Activated T-cell treated with anti-CD3 and anti-CD28 coated beads, Interleukin-2, amount 50 U/mL, for 48 hours (primary cell): ENCODE data around the gene SLF2.
A peak's percentile ranks its signal among the peaks of the same experiment; 100 is the strongest.

Source experiments
- DNase-seq, 2 experiments: peaks; one replicate each; pipeline ENCODE4 v3.0.0-alpha.2; 2020

SLF2 gene, protein sequence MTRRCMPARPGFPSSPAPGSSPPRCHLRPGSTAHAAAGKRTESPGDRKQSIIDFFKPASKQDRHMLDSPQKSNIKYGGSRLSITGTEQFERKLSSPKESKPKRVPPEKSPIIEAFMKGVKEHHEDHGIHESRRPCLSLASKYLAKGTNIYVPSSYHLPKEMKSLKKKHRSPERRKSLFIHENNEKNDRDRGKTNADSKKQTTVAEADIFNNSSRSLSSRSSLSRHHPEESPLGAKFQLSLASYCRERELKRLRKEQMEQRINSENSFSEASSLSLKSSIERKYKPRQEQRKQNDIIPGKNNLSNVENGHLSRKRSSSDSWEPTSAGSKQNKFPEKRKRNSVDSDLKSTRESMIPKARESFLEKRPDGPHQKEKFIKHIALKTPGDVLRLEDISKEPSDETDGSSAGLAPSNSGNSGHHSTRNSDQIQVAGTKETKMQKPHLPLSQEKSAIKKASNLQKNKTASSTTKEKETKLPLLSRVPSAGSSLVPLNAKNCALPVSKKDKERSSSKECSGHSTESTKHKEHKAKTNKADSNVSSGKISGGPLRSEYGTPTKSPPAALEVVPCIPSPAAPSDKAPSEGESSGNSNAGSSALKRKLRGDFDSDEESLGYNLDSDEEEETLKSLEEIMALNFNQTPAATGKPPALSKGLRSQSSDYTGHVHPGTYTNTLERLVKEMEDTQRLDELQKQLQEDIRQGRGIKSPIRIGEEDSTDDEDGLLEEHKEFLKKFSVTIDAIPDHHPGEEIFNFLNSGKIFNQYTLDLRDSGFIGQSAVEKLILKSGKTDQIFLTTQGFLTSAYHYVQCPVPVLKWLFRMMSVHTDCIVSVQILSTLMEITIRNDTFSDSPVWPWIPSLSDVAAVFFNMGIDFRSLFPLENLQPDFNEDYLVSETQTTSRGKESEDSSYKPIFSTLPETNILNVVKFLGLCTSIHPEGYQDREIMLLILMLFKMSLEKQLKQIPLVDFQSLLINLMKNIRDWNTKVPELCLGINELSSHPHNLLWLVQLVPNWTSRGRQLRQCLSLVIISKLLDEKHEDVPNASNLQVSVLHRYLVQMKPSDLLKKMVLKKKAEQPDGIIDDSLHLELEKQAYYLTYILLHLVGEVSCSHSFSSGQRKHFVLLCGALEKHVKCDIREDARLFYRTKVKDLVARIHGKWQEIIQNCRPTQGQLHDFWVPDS

DNA sequence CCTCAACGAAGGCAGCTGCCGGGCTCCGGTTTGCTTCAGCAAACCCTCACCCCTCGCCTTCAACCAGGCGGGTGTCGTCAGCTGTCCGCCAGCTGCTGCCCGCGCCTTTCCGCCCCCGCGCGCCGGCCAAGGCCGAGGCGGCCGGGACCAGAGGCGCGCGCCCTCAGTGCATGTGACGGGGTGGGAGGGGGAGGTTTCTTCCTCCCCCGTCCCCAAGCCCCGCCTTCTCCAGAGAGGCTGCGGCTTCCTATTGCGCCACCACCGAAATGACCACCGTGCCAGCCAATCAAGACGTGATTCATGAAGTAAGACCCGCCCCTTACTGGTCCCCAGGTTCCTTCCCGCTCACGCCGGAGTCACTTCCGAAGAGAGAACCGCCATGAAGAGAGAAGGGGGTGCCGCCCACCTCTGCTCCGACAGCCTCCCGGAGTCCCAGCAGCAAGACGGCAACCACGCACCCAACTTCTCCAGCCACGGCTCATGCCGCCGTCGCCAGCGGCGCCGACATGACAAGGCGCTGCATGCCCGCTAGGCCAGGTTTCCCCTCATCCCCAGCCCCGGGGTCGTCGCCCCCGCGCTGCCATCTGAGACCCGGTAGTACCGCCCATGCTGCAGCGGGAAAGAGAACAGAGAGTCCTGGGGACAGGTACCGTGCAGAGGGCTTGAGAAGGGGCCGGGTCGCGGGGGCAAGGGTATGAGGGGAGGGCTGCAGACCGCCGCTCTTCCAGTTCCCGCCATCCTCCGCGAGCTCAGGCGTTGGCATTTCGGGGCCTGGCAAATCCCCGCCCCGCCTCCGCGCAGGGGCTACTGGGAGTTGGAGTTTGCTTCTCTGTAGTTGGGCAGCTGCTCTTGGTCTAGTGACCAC lies at the start of gene SLF2:
Gene SLF2, plus strand, starts transcription at position 359 of the 865 bp plus-strand sequence. Its CDS starts 148 bp downstream, at position 507.
- DNase-seq, result peak; percentile 93 to 94

DNA sequence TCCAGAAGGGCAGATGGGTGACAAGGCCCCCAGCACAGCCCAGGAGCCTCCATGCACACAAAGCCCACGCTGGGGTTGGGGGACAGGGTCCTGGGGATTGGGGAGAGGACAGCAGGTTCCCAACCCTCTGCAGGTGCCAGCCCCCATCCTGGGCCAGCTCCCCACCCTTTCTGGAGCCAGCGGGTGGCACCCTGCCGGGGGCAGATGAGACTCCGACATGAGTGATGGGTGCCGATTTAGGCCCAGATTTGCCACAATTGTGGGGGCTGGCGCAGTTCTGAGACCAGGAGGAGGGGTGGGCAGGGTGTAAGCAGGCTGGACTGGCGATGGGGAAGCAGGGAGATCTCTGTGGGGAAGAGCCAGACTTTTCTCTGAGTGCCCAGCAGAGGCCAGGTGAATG lies 49.3 kb upstream of the SLF2 start:
- no peak for DNase-seq

DNA sequence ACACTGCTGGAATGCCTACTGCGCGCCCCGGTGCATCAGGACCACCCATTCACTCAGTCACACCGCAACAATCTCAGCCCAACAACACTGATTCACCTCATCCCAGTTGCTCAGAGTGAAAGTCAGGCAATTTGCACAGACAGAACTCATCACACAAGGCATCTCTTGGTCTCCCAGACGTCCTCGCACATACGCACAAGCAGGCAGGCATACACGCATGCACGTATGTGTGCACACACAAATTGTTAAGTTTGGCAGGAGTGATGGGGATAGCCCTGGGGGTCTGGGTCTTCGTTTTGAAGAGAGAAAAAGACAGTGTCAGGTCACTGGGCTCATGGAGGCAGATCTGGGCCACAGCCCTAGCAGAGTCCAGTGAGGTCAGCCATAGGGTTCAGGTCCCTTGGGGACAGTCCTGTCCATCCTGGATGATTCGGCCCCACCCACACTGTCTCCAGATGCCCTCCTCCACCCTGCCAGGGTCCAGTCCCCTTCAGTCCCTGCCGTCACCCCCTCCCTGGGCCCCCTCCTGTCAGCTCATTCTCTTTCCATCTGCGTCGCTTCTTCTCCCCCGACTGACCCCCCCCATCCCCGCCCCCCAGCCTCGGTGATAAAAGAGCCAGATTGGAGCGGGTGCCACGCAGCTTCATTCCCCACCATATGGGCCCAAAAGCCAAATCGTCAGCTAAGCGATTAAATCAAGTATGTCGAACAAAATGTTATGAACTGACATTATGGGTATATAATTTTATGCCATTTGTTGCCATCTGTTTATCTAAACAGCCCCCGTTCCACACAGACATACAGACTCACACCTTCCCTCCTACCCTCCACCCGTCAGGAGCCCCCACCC lies 48.5 kb upstream of the SLF2 start:
- no peak for DNase-seq

DNA sequence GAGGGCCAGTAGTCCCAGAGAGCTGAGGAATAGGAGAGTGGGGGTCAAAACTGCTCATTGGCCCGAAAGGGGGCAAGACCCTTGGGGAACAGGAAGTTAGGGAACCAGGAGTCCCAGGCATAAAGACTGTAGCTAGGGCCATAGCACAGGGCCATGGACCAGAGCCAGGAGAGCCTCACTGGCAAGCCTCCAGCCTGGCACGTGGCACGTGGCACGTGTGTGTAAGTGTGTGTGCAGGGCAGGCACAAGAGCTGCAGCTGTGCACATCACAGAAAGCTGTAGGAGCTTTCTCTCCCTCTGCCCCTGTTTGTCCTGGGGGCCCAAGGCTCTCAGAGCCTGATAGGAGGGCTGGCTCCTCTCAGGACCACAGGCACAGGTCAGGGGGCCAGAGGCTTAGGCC lies 47.8 kb upstream of the SLF2 start:
- no peak for DNase-seq

DNA sequence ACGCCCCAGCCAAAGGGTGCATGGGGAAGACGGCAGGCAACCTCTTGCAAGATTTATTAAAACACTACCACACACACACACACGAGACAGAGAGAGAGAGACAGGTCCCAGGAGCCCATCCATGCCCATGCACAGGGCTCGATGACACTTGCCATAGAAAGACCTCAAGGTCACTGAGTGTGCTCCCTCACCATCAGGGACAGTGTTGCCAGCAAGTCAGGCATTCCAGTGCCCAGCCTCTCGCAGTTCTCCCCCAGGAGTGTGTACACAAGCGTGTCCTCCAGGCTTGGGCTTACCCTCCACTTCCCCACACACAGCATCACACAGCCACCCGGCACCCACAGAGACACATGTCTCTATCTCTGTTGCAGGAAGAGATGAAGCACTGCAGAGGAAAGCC lies 46.8 kb upstream of the SLF2 start:
- no peak for DNase-seq

DNA sequence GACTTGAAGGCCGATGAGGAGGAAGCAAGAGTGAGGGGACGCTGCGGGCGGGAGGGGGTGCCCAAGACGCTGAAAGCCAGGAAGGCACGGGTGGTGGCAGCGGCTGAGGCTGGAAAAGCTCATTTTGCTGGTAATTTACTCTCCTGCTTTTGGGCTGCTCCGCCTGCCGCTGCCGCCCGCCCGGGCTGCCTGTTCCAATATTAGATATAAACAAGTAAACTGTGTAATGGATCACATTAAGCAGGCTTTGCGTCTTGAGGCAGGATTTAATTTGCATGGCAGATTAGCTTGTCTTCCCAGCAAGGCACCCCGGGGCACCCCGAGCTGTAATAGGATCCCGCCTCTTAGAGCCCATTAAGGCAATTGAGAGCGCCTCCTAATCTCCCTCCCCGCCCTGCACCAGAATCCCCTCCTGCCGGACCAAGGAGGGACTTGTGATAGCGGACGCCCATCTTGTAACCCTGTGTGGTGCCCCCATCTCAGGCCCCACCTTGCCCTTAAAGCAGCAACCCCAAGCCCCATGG lies 46.1 kb upstream of the SLF2 start:
- DNase-seq, result no peak

DNA sequence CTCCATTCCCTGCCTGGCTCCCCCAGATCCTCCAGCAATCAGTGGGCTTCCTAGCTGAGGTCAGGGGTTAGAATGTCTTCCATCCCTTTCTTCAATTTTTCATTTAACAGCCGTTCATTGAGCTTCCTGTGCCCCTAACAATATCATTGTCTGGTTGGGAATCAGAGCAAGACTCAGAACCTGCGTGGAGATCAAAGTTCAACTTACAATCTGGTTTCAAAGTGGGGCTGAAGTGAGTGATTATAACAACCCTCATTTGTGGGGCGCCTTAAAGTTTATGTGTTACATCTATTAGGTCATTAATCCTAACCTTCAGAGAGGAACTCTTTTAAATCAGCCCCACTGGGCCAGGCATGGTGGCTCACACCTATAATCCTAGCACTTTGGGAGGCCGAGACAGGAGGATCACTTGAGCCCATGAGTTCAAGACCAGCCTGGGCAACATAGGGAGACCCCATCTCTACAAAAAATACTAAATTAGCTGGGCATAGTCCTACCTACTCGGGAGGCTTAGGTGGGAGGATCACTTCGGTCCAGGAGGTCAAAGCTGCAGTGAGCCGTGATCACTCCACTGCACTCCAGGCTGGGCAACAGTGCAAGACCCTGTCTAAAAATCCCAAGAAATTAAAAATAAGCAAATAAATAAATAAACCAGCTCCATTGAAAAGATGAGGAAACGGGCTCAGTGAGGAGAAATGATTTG lies 45.4 kb upstream of the SLF2 start:
- DNase-seq, result no peak

DNA sequence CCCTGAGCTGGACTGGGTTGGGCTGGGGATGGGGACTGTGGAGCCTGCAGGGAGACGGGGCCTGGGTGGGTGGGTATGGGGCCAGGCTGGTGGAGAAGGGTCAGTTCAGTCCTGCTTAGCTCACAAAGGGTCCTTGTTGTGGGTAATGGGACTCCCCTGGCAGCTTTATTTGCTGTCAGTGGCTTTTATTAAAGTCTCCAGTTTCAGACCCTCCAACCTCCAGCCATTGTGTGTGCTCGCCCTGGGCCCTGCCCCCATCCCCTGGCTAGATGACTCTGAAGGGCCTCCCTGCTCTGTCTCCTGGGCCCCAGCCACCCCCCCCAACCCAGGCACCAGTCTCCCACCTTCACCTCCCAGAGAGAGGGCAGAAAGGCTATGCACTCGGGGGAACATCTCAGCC lies 44.4 kb upstream of the SLF2 start:
- DNase-seq, result no peak

DNA sequence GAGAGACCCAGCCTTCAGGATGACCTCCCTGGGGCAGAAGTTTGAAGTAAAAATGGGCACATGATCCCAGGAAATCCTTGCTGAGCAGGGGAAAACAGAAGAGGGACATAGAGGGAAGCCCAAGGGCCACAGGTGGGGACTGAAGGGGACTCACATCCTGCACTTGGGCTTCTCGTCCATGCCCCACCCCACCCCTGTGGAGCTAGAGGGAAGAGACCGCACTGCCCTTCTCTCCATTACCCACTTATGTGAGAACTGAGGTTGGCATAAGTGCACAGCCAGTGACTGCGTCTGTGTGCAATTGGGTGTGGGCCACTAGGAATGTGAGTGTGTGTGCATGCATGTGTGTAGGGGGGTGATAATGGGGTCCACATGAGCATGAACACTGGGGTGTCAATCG lies 43.4 kb upstream of the SLF2 start:
- DNase-seq, result no peak

DNA sequence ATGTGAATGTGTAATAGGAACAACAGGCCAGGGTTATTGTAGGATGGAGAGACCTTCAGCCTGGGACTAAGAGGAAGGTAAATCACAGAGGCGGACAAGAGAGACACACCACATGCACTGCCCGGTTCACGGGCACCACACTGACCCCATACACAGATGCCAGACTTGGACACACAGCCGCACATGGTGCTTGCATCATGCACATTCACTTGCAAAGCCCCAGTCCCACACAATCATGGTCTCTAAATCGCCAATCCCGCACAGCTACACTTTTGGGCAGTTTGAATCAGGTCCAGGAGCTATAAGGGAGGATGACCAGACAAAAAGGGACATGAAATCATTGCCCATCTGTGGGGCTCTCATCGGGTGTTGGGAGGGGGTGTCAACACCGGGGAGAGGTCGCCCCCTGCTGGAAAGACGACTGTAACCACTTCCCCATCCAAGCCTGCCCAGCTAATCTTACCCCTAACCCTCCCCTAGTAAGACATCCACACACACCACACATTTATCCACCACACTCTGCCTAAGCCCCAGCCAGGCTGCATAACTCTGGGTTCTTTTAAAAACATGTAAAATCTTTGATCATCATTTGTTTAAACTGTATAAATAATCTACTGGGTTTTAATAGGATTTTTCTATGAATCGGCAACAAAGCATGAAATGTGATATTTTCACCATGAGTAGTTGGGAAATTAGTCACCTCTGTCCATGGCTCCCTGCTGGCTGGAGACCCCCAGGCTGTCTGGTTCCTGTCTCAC lies 40.5 kb upstream of the SLF2 start:
- DNase-seq, result peak; percentile 83 to 84

DNA sequence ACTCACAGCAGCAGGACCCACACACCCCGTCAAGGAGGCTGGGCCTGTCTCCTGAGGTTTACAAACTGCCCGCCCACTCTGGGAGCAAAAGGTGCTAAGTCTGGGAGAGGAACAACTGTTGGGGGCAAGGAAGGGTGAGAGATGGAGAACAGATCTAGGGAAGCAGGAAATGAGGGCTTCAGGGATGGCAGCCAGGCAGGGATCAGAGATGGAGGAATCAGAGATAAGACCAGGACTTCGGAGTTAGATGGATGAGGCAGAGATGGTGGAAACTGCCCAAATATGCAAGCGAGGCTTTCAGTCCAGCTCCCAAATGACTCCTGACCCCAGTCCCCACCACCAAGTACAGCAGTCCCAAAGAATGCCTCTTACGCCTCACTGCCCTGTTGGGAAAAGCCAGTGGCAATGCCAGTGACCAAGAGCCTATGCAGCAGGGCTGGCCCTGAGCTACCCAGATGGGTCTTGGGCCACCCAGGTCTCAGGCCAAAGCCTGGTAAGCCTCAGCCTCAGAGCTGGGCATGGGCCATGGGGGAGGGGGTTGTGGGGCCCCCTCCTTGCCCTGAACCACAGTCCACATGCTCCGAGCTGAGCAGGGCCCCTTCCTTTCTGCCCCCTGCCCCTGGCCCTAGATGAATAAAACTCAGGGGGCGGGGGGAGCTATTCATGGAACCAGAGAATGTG lies 39.5 kb upstream of the SLF2 start:
- DNase-seq, result no peak

DNA sequence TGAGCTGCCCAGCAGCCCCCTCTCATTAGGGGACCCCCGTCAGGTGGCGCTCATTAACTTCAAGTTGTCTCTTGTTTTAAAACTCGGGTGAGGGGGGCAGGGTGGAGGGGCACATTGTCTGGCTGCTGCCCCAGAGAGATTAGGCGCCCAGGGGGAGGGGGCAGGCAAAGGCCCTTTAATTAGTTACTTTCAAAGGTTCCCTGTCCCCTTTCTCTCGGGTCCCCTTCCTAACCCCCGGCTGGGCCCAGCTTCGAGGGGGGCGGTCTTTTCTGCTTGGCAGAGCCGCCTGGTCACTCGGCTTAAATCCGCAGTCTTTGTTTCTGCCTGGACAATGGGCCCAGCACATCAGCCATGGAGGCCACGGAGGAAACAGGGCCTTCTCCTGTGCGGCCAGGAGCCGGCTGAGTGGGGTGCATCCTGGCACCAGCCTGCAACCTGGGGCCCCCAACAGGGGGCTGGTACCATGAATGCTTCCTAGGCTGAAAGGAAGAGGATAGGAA lies 38.9 kb upstream of the SLF2 start:
- no peak for DNase-seq

DNA sequence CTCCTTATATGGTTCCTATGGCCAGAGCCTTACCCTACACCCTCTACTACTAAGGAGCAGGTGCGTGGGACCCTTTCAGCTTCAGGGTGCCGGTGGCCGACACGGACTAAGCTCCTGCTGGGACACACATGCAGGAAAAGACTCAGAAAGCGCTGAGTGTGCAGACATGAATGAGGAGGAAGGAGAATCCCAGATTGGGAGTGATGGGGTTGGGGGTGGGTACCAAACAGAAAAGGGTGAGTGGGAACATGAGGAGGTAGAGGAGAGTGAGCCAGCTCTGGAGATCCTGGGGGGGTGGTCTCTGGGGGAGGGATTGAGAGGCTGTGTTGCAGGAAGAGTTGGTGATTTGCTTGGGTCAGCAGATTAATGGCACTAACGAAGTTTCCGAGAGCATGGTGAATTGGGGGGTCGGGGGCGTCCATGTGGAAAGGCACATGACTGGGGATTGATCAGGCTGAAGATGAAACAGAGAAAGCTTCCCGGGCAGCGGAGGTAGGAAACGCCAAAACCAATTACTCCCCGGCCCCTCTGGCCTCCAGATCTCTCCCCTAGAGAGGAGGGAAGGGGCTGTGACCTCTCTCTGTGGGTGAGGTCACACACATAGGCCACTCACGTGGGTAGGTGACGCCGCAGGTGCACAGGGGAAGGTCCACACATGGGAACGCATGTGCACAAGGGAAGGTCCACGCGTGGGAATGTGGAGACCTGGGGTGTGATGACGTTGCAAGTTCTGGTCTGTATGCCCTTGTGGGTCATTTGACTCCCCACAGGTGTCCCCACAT lies 37.9 kb upstream of the SLF2 start:
- DNase-seq, result no peak

DNA sequence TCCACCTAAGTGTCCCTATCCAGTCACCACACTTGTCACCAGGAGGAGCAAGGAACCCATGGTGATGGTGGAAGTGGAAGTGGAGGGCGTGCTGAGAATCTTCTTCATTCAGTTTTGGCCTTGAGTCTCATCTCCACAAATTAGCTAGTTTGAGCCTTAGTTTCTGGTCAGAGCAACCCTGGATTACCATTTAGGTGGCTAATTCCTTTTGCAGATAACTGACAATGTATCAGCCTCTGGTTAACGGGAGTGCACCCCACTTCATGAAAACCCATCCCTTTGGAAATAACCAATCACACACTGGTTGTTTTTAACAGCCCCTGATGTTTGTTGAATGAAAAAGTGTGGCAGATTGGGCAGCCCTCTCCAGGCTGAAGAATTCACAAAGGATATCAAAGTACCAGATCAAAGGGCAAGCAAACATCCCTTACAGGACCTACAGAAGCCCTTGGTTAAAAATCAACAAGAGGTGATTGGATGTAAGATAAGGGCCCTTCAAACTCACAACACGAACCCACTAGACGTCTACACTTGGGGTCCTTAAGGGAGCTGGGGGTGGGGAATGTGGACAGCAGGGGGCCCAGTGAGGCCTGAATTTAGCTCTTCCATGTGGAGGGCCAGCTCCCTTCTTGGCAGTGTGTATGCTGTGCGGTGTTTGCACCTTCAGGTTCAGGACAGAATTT lies 37.1 kb upstream of the SLF2 start:
- DNase-seq, result no peak

DNA sequence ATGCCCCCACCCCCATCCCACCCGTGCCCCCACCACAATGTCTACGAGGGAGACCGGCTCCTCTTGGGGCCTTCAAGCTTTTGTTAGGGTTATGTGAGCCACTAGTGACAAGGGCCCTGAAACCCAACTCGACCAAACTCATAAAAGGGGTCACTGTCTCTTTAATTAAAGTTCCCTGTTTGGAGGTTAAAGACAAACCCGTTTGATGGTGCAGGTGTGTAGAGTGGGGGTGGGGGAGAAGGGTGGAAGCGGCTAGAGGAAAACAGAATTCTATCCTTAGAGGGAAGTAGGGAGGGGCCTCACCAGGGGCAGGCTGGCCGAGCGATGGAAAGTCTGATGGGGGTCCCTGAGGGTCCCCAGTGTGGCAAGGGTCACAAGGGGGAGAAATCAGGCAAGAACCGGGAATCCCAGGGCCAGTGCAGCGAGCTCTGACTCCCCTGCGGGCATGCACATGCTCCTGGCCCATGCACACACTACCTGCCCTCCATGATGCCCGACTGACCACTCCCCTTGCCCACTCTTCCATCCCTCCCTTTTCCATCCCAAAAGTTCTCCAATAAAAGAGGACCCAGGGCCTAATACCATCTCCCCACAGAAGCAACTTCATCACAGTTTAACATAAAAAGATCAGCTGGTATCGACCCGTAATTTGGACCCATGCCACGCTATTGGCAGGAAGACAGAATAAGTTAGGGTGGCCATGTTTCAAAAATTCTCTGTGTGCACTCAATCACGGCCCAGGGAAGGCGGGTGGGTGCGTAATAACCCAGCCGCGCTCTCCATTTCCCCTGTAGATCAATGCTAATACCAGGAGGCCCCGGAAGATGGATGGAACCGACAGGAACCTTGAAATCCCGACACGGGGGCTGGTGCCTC lies 35.9 kb upstream of the SLF2 start:
- no peak for DNase-seq

DNA sequence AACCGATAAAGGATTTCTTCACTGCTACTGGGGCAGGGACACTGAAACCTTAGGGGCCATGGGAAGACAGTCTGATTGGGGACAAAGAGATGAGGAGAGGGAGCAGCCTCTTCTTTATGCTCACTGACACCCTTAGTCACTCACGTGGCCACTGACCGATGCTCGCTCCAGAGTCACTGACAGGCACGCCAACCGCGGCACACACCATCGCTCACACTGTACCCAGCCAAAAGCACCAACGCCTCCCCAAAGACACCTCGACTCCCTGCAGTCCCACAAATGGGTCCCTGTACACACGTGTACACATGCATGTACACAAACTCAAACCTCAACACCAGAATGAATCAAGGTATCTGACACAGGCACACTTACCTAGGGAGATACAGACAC lies 35.3 kb upstream of the SLF2 start:
- DNase-seq, result no peak
